GM23338 (cell line): ENCODE results near the gene NEURL1B. TPM values are rescaled to one million over a fixed set of nuclear protein-coding genes. Genes with fewer than 3 reads are reported as not detected.

Experiments
- ATAC-seq: fragments of 200-7000 bp; cut with Tn5 transposase; 3 replicates; pipeline ENCODE4 v1.9.1; 2020
- DNase-seq: peaks from one replicate; pipeline ENCODE4 v3.0.0-alpha.2; 2015; ENCODE audit warnings: low spot score
- H2AFZ ChIP-seq: fragments of 200-600 bp; sonication (generic); 2 replicates; pipeline ENCODE4 v1.8.0; 2016; ENCODE audit warnings: antibody characterized with exemption, mild to moderate bottlenecking, moderate library complexity
- H3F3A ChIP-seq: fragments of 200-600 bp; sonication (generic); replicated peaks from 2 replicates; pipeline ENCODE4 v1.8.0; 2017; ENCODE audit warnings: antibody characterized with exemption, mixed run types, low read depth
- H3K27ac ChIP-seq: fragments of 200-600 bp; sonication (generic); 2 replicates; pipeline ENCODE4 v1.6.1; 2016; ENCODE audit warnings: low read depth
- H3K27me3 ChIP-seq: fragments of 200-600 bp; sonication (generic); 2 replicates; pipeline ENCODE4 v1.8.0; 2016; ENCODE audit warnings: mild to moderate bottlenecking, mixed run types, moderate library complexity; ENCODE audit not compliant: insufficient read depth
- H3K36me3 ChIP-seq: fragments of 200-600 bp; sonication (generic); 2 replicates; pipeline ENCODE4 v1.8.0; 2016; ENCODE audit warnings: mild to moderate bottlenecking; ENCODE audit not compliant: insufficient read depth
- H3K4me1 ChIP-seq: fragments of 200-600 bp; sonication (generic); 2 replicates; pipeline ENCODE4 v1.8.0; 2016; ENCODE audit warnings: mild to moderate bottlenecking, moderate library complexity; ENCODE audit not compliant: insufficient read depth
- H3K4me2 ChIP-seq: fragments of 200-600 bp; sonication (generic); 2 replicates; pipeline ENCODE4 v1.7.1; 2017; ENCODE audit warnings: mixed run types
- H3K4me3 ChIP-seq: fragments of 200-600 bp; sonication (generic); 2 replicates; pipeline ENCODE4 v1.6.1; 2016; ENCODE audit warnings: mixed run types
- H3K79me2 ChIP-seq: fragments of 200-600 bp; sonication (generic); replicated peaks from 2 replicates; pipeline ENCODE4 v1.8.0; 2017; ENCODE audit warnings: mild to moderate bottlenecking; ENCODE audit not compliant: insufficient read depth
- H3K9me2 ChIP-seq: fragments of 200-600 bp; sonication (generic); 2 replicates; pipeline ENCODE4 v1.8.0; 2017; ENCODE audit not compliant: insufficient read depth
- H4K20me1 ChIP-seq: fragments of 200-600 bp; sonication (generic); replicated peaks from 2 replicates; pipeline ENCODE4 v1.8.0; 2017; ENCODE audit warnings: mild to moderate bottlenecking; ENCODE audit not compliant: insufficient read depth
- H3K27ac Mint-ChIP-seq: 2 replicates; pipeline ENCODE4 v1.8.0; 2020; ENCODE audit warnings: inconsistent platforms, mild to moderate bottlenecking, moderate library complexity, mixed read lengths
- H3K27me3 Mint-ChIP-seq: 3 replicates; pipeline ENCODE4 v1.8.0; 2022; ENCODE audit warnings: low read depth, mild to moderate bottlenecking, moderate library complexity, mixed read lengths, inconsistent platforms; ENCODE audit not compliant: insufficient read depth, poor library complexity
- H3K36me3 Mint-ChIP-seq: 3 replicates; pipeline ENCODE4 v1.8.0; 2021; ENCODE audit warnings: low read depth, mild to moderate bottlenecking, inconsistent platforms, moderate library complexity, mixed read lengths
- H3K4me1 Mint-ChIP-seq: 3 replicates; pipeline ENCODE4 v1.8.0; 2020; ENCODE audit warnings: mild to moderate bottlenecking, inconsistent platforms, mixed read lengths
- H3K4me3 Mint-ChIP-seq: 3 replicates; pipeline ENCODE4 v1.8.0; 2021; ENCODE audit warnings: moderate library complexity, mild to moderate bottlenecking, inconsistent platforms, mixed read lengths
- H3K9me3 Mint-ChIP-seq: 3 replicates; pipeline ENCODE4 v1.8.0; 2020; ENCODE audit warnings: moderate library complexity, mild to moderate bottlenecking, inconsistent platforms, mixed read lengths
- ETS1 ChIP-seq: IDR thresholded peaks from 2 replicates; pipeline ENCODE4 v1.6.1; 2016; ENCODE audit warnings: antibody characterized with exemption
- EZH2 ChIP-seq: fragments of 200-600 bp; sonication (generic); IDR thresholded peaks from one replicate; pipeline ENCODE4 v1.8.0; 2017; ENCODE audit warnings: antibody characterized with exemption, mild to moderate bottlenecking, low read depth; ENCODE audit not compliant: unreplicated experiment
- JUNB ChIP-seq: IDR thresholded peaks from one replicate; pipeline ENCODE4 v1.6.1; 2016; ENCODE audit warnings: antibody characterized with exemption; ENCODE audit not compliant: unreplicated experiment
- POLR2AphosphoS5 ChIP-seq: IDR thresholded peaks from 2 replicates; pipeline ENCODE4 v1.6.1; 2016; ENCODE audit warnings: antibody characterized with exemption, low read depth
- REST ChIP-seq: IDR thresholded peaks from one replicate; pipeline ENCODE4 v1.6.1; 2018; ENCODE audit warnings: antibody characterized with exemption; ENCODE audit not compliant: unreplicated experiment
- STAT1 ChIP-seq: IDR thresholded peaks from one replicate; pipeline ENCODE4 v1.6.1; 2016; ENCODE audit warnings: antibody characterized with exemption; ENCODE audit not compliant: unreplicated experiment
- ZNF114 ChIP-seq: fragments of 250-450 bp; sonication (Bioruptor Pico); IDR thresholded peaks from 2 replicates; pipeline ENCODE4 v1.5.0; 2020; ENCODE audit warnings: mild to moderate bottlenecking, moderate library complexity
- ZNF331 ChIP-seq: fragments of 250-450 bp; sonication (Bioruptor Pico); IDR thresholded peaks from 2 replicates; pipeline ENCODE4 v1.5.0; 2020; ENCODE audit warnings: low read depth, mild to moderate bottlenecking, moderate library complexity
- polyA plus RNA-seq: library from polyadenylated mRNA; unstranded; fragments of >200 nt; fragmentation: Nextera tagmentation; extraction: Ambion mirVana; gene quantifications from 2 replicates; pipeline ENCODE4 v1.2.1, GENCODE V29; 2016
- total RNA-seq: library from RNA; depleted of rRNA; stranded (reverse); fragments of >200 nt; shearing (Covaris generic); gene quantifications from 2 replicates; pipeline ENCODE4 v1.2.3, GENCODE V29; 2014
- TF ChIP-seq, protein P1 (sequence below), 2 experiments: fragments of 200-600 bp in 1 of 2; sonication (generic) in 1 of 2; conservative IDR thresholded peaks; 2 replicates each; pipeline versions ENCODE4 v1.5.1 to v1.6.1; 2016 to 2017; ENCODE audit warnings: antibody characterized with exemption in 2 of 2, low read depth in 2 of 2, mild to moderate bottlenecking in 2 of 2, moderate library complexity in 1 of 2

NEURL1B gene
- total and polyA plus RNA-seq, 2 experiments from 2014 or later, result 1.9 to 13.3 TPM

- TF ChIP-seq REST, result no peak
- TF ChIP-seq EZH2, result no peak
- no peak for TF ChIP-seq ETS1
- TF ChIP-seq ZNF114 (CRISPR knock-in tag), result no peak
- TF ChIP-seq, protein P1, sequence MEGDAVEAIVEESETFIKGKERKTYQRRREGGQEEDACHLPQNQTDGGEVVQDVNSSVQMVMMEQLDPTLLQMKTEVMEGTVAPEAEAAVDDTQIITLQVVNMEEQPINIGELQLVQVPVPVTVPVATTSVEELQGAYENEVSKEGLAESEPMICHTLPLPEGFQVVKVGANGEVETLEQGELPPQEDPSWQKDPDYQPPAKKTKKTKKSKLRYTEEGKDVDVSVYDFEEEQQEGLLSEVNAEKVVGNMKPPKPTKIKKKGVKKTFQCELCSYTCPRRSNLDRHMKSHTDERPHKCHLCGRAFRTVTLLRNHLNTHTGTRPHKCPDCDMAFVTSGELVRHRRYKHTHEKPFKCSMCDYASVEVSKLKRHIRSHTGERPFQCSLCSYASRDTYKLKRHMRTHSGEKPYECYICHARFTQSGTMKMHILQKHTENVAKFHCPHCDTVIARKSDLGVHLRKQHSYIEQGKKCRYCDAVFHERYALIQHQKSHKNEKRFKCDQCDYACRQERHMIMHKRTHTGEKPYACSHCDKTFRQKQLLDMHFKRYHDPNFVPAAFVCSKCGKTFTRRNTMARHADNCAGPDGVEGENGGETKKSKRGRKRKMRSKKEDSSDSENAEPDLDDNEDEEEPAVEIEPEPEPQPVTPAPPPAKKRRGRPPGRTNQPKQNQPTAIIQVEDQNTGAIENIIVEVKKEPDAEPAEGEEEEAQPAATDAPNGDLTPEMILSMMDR (conservative IDR thresholded peaks at IDR 0.05; ENCODE audit: low read depth in 2 of 2), result no peak
Measured at GRCh38 chr5:172723508-172723907, 82.4 kb downstream of the NEURL1B start (continued).

DNA sequence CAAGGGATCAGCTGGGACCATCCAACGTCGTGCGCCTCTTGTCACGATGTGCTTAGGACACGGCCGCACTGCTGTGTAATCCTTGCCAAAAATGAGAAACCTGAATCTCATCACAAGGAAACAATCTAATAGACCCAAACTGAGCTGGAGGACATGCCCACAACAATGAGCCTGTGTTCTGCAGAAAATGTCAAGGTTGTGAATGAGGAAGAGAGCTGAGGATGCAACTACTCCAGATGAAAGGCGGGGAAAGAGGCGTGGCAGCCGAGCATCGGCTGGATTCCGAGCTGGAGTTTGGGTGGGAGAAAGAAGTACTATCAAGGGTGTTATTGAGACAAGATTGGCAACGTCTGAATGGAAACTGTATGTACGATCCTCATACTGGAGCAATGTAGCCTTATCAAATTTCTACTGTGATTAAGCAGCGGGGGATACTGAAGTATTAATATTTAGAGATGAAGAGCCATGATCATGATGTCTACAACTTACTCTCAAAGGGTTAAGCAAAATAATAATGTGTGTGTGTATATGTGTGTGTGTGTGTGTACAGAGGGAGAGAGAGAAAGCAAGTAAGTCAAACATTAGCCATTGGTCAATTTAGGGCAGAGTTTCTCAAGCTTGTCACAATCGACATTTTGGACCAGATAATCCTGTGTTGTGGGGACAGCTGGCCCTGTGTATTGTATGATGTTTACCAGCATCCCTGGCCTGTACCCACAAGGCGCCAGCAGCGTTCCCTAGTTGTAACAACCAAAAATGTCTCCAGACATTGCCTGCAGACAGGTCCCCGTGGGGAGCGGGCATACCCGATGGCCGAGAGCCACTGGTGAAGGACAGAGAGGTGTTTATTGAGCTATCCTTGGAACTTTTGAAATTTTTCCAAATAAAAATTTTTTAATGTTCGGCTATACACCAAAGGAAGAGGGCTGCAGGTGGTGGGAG, 83.5 kb downstream of the NEURL1B start:
- H3K27me3 Mint-ChIP-seq, result peaks cover 3% of the 10 kb centered on the region
- H3K27me3 ChIP-seq, result no peaks in the 10 kb centered on the region
- ATAC-seq, result no peak
- no peak overlapping the region for H3K27ac ChIP-seq
- no peaks in the 10 kb centered on the region for H3K4me1 ChIP-seq
- H3K79me2 ChIP-seq, result no peaks in the 10 kb centered on the region
- H3K9me3 Mint-ChIP-seq, result no peaks in the 10 kb centered on the region; the same call in 2 of the 3 replicates
- H2AFZ ChIP-seq, result no peak overlapping the region
- H3K4me3 Mint-ChIP-seq, result no peak overlapping the region
- H3K27ac Mint-ChIP-seq, result no peak overlapping the region
- H3K9me2 ChIP-seq, result no peaks in the 10 kb centered on the region
- H3K36me3 Mint-ChIP-seq, result no peaks in the 10 kb centered on the region
- H3F3A ChIP-seq, result no peaks in the 10 kb centered on the region
- no peaks in the 10 kb centered on the region; the same call in 1 of the 2 replicates for H4K20me1 ChIP-seq
- no peak overlapping the region for H3K4me2 ChIP-seq
- no peaks in the 10 kb centered on the region for H3K36me3 ChIP-seq
- H3K4me1 Mint-ChIP-seq, result no peaks in the 10 kb centered on the region
- H3K4me3 ChIP-seq, result no peak overlapping the region
- no peak for DNase-seq
- no peak for TF ChIP-seq POLR2AphosphoS5
- no peak for TF ChIP-seq STAT1
- TF ChIP-seq, protein P1 (conservative IDR thresholded peaks at IDR 0.05; ENCODE audit: low read depth in 2 of 2), result no peak
- no peak for TF ChIP-seq ETS1
- no peak for TF ChIP-seq JUNB
- TF ChIP-seq ZNF331 (CRISPR knock-in tag), result no peak
